Colonic mucosa (tissue), 4 donors: ENCODE data around the gene LOXL3. TPM values are rescaled to one million over a fixed set of nuclear protein-coding genes. Genes with fewer than 3 reads are reported as not detected.

Experiments used
- DNase-seq: peaks from one replicate; pipeline ENCODE4 v3.0.0-alpha.2; 2020
- H3K27ac ChIP-seq: fragments of 200-600 bp; one replicate; pipeline ENCODE4 v1.8.0; 2021
- H3K27me3 ChIP-seq: fragments of 200-600 bp; one replicate; pipeline ENCODE4 v1.8.0; 2021
- H3K36me3 ChIP-seq: fragments of 200-600 bp; one replicate; pipeline ENCODE4 v1.8.0; 2021
- H3K4me1 ChIP-seq: fragments of 200-600 bp; one replicate; pipeline ENCODE4 v1.8.0; 2021; ENCODE audit warnings: mild to moderate bottlenecking
- H3K4me3 ChIP-seq: fragments of 200-600 bp; one replicate; pipeline ENCODE4 v1.8.0; 2021
- H3K9ac ChIP-seq, 2 donors: one replicate each; pipeline ENCODE4 v1.7.0; 2013; ENCODE audit warnings: control low read depth in 2 of 2, low read depth in 2 of 2, low read length in 2 of 2
- H3K9me3 ChIP-seq: fragments of 200-600 bp; one replicate; pipeline ENCODE4 v1.8.0; 2021
- CTCF ChIP-seq: fragments of 200-600 bp; IDR thresholded peaks from one replicate; pipeline ENCODE4 v1.8.0; 2022; ENCODE audit warnings: antibody characterized with exemption, mild to moderate bottlenecking
- intact Hi-C: fragments of 100-400 bp; cut with DNase I; formaldehyde crosslinking; loops from one replicate; pipeline ENCODE4 v1.14.1; 2022
- total RNA-seq, 2 donors: library from RNA; stranded (reverse); fragmentation: NEBNext Ultra II Directional in 1 of 2; extraction: Animal tissue kit (Norgen Biotek cat#: 25700) in 1 of 2; gene quantifications; one replicate each; pipeline ENCODE4 v1.2.1, GENCODE V29; 2021
- donor health status: healthy.
- donor health status: DM: no; HTN: no; CAD: no.
- donor health status: DM: no; HTN: no; CAD: no.

The LOXL3 gene
- 1 to 10 TPM; 2.9 to 4.7 TPM for total RNA-seq

- no peak for TF ChIP-seq CTCF
- intact Hi-C loops, result no loop called here
- H3K4me3 ChIP-seq, result peak within 1 kb of the TSS; percentile 76
- H3K27me3 ChIP-seq, result no peaks in the 10 kb centered on the region
- DNase-seq, result peak; percentile 93
- peak within 1 kb of the TSS; percentile 84 to 96 for H3K9ac ChIP-seq
- H3K9me3 ChIP-seq, result no peaks in the 10 kb centered on the region
- H3K4me1 ChIP-seq, result no peaks in the 10 kb centered on the region
- peak within 1 kb of the TSS; percentile 62 for H3K27ac ChIP-seq
- H3K36me3 ChIP-seq, result no peaks in the 10 kb centered on the region
Observed at GRCh38 chr2:74553892-74554819, at the start of gene LOXL3, which contains the start of gene DOK1. LOXL3 (minus strand) TSS chr2:74553942; CDS start chr2:74552634, 1,308 bp downstream. DOK1 (plus strand) TSS chr2:74554720; CDS start chr2:74554755, 35 bp downstream.

GRCh38 chr2:74602586-74603281 lies 49.0 kb upstream of the LOXL3 start:
- no peak for TF ChIP-seq CTCF
- H3K27ac ChIP-seq, result no peak overlapping the region
- no peaks in the 10 kb centered on the region for H3K27me3 ChIP-seq

GRCh38 chr2:74599676-74600075 lies 45.9 kb upstream of the LOXL3 start:
- intact Hi-C loops, result no loop called here

More at GRCh38 chr2:74602586-74603281, 49.0 kb upstream of the LOXL3 start:
- no peaks in the 10 kb centered on the region for H3K9me3 ChIP-seq
- no peak overlapping the region for H3K9ac ChIP-seq
- intact Hi-C loops, result no loop called here
- DNase-seq, result no peak
- H3K4me1 ChIP-seq, result no peaks in the 10 kb centered on the region
- no peaks in the 10 kb centered on the region for H3K36me3 ChIP-seq
- H3K4me3 ChIP-seq, result no peak overlapping the region

GRCh38 chr2:74597410-74597809 lies 43.7 kb upstream of the LOXL3 start:
- intact Hi-C loops, result no loop called here
- no peaks in the 10 kb centered on the region for H3K9me3 ChIP-seq
- DNase-seq, result no peak
- TF ChIP-seq CTCF, result no peak
- H3K9ac ChIP-seq, result no peak overlapping the region
- no peaks in the 10 kb centered on the region for H3K36me3 ChIP-seq
- H3K27ac ChIP-seq, result no peak overlapping the region
- H3K4me3 ChIP-seq, result no peak overlapping the region
- H3K27me3 ChIP-seq, result no peaks in the 10 kb centered on the region
- H3K4me1 ChIP-seq, result no peaks in the 10 kb centered on the region

More at GRCh38 chr2:74599676-74600075, 45.9 kb upstream of the LOXL3 start:
- no peak overlapping the region for H3K4me3 ChIP-seq
- no peak for DNase-seq
- no peaks in the 10 kb centered on the region for H3K9me3 ChIP-seq
- no peaks in the 10 kb centered on the region for H3K4me1 ChIP-seq
- H3K36me3 ChIP-seq, result no peaks in the 10 kb centered on the region
- no peak overlapping the region for H3K27ac ChIP-seq
- no peaks in the 10 kb centered on the region for H3K27me3 ChIP-seq
- no peak for TF ChIP-seq CTCF
- no peak overlapping the region for H3K9ac ChIP-seq

- no peak for DNase-seq
- no peak overlapping the region for H3K4me3 ChIP-seq
- intact Hi-C loops, result no loop called here
- H3K27ac ChIP-seq, result no peak overlapping the region
- TF ChIP-seq CTCF, result no peak
- H3K36me3 ChIP-seq, result no peaks in the 10 kb centered on the region
- no peaks in the 10 kb centered on the region for H3K27me3 ChIP-seq
- H3K4me1 ChIP-seq, result no peaks in the 10 kb centered on the region
- no peaks in the 10 kb centered on the region for H3K9me3 ChIP-seq
- H3K9ac ChIP-seq, result no peak overlapping the region
Observed at GRCh38 chr2:74596584-74596983, 42.8 kb upstream of the LOXL3 start.
